Kidney epithelial cell (primary cell): Measurements from ENCODE around the gene SEMA4D. TPM values are rescaled to one million over a fixed set of nuclear protein-coding genes. Genes with fewer than 3 reads are reported as not detected.

Experiments
- DNase-seq: peaks from one replicate; pipeline ENCODE4 v3.0.0-alpha.2; 2010; ENCODE audit warnings: low read depth
- H3K27me3 ChIP-seq: 2 replicates; pipeline ENCODE4 v1.6.0; 2011; ENCODE audit warnings: low read length; ENCODE audit not compliant: control insufficient read depth, insufficient read depth
- H3K36me3 ChIP-seq: 2 replicates; pipeline ENCODE4 v1.5.1; 2011; ENCODE audit warnings: low read length; ENCODE audit not compliant: control insufficient read depth, insufficient read depth
- H3K4me3 ChIP-seq: 2 replicates; pipeline ENCODE4 v1.5.1; 2011; ENCODE audit warnings: low read depth, mild to moderate bottlenecking, control low read depth, low read length
- CTCF ChIP-seq: IDR thresholded peaks from 2 replicates; pipeline ENCODE4 v1.5.1; 2011; ENCODE audit warnings: mild to moderate bottlenecking, moderate library complexity, low read length, control low read depth, inconsistent platforms; ENCODE audit not compliant: insufficient read depth, poor library complexity, severe bottlenecking
- total RNA-seq: library from RNA; depleted of rRNA; stranded (reverse); fragments of >200 nt; gene quantifications from 2 replicates; pipeline ENCODE4 v1.2.3, GENCODE V29; 2015

The SEMA4D gene
- total RNA-seq, 1 donor from 2014 or later: 30.7 TPM

GRCh38 chr9:89410641-89411350, 87.1 kb downstream of the SEMA4D start:
- no peak for TF ChIP-seq CTCF
- no peak for DNase-seq

GRCh38 chr9:89410022-89410421, 87.9 kb downstream of the SEMA4D start:
- Histone ChIP-seq H3K36me3 (no peaks in the 10 kb centered on the region), H3K27me3 (no peaks in the 10 kb centered on the region), H3K4me3 (no peak overlapping the region)
- no peak for DNase-seq
- TF ChIP-seq CTCF: no peak

More at GRCh38 chr9:89410641-89411350, 87.1 kb downstream of the SEMA4D start:
- no peak overlapping the region for H3K4me3 ChIP-seq
- H3K36me3 ChIP-seq: no peaks in the 10 kb centered on the region
- H3K27me3 ChIP-seq: no peaks in the 10 kb centered on the region

GRCh38 chr9:89409466-89409865, 88.4 kb downstream of the SEMA4D start:
- H3K4me3 ChIP-seq: no peak overlapping the region
- DNase-seq: no peak
- H3K36me3 ChIP-seq: no peaks in the 10 kb centered on the region
- no peaks in the 10 kb centered on the region for H3K27me3 ChIP-seq
- TF ChIP-seq CTCF: no peak

- no peaks in the 10 kb centered on the region for H3K36me3 ChIP-seq
- TF ChIP-seq CTCF: no peak
- H3K27me3 ChIP-seq: no peaks in the 10 kb centered on the region
- H3K4me3 ChIP-seq: no peak overlapping the region
- DNase-seq: no peak
Measured at GRCh38 chr9:89408628-89409101, 89.2 kb downstream of the SEMA4D start.

- DNase-seq: no peak
- Histone ChIP-seq H3K4me3 (no peak overlapping the region), H3K27me3 (no peaks in the 10 kb centered on the region), H3K36me3 (no peaks in the 10 kb centered on the region)
- TF ChIP-seq CTCF: no peak
Measured at GRCh38 chr9:89407070-89407469, 90.8 kb downstream of the SEMA4D start.

- no peak for TF ChIP-seq CTCF
Measured at GRCh38 chr9:89405826-89406225, 92.1 kb downstream of the SEMA4D start.

More at GRCh38 chr9:89405826-89406225, 92.1 kb downstream of the SEMA4D start:
- no peak overlapping the region for H3K4me3 ChIP-seq
- H3K27me3 ChIP-seq: no peaks in the 10 kb centered on the region
- no peaks in the 10 kb centered on the region for H3K36me3 ChIP-seq
- no peak for DNase-seq
